Retinal pigment epithelial cell (primary cell): Measurements from ENCODE around the gene EME2.

Experiments
- DNase-seq: peaks from one replicate; pipeline ENCODE4 v3.0.0-alpha.2; 2010; ENCODE audit warnings: low read depth
- H3K4me3 ChIP-seq: 2 replicates; pipeline ENCODE4 v1.5.1; 2011; ENCODE audit warnings: mild to moderate bottlenecking, low read length, control low read depth, moderate library complexity
- TF ChIP-seq, protein P1 (sequence below): conservative IDR thresholded peaks from 2 replicates; pipeline ENCODE4 v1.5.1; 2011; ENCODE audit warnings: low read depth, low read length, control low read depth, inconsistent platforms

The EME2 gene

GRCh38 chr16:1825381-1825863 is 52.8 kb downstream of the EME2 start:
- no peak for DNase-seq
- TF ChIP-seq, protein P1, sequence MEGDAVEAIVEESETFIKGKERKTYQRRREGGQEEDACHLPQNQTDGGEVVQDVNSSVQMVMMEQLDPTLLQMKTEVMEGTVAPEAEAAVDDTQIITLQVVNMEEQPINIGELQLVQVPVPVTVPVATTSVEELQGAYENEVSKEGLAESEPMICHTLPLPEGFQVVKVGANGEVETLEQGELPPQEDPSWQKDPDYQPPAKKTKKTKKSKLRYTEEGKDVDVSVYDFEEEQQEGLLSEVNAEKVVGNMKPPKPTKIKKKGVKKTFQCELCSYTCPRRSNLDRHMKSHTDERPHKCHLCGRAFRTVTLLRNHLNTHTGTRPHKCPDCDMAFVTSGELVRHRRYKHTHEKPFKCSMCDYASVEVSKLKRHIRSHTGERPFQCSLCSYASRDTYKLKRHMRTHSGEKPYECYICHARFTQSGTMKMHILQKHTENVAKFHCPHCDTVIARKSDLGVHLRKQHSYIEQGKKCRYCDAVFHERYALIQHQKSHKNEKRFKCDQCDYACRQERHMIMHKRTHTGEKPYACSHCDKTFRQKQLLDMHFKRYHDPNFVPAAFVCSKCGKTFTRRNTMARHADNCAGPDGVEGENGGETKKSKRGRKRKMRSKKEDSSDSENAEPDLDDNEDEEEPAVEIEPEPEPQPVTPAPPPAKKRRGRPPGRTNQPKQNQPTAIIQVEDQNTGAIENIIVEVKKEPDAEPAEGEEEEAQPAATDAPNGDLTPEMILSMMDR = no peak
- H3K4me3 ChIP-seq = peak overlapping the region; percentile 57
